GM19240 (cell line): Measurements from ENCODE around the gene FXYD3.
A peak's percentile ranks its signal among the peaks of the same experiment; 100 is the strongest.
"Not testable (repeated sequence)": the region's sequence is repeated elsewhere in the genome, so short reads cannot be mapped to it uniquely, and the experiment has no call there.

ENCODE experiments used
- DNase-seq: peaks from one replicate; pipeline ENCODE4 v3.0.0; 2011; ENCODE audit warnings: low spot score; ENCODE audit not compliant: insufficient read length

The FXYD3 gene

GRCh38 chr19:35086455-35086854 lies 29.2 kb upstream of the FXYD3 start:
- no peak for DNase-seq

GRCh38 chr19:35087393-35087792 lies 28.2 kb upstream of the FXYD3 start:
- no peak for DNase-seq

GRCh38 chr19:35088131-35088913 lies 27.3 kb upstream of the FXYD3 start:
- no peak for DNase-seq

GRCh38 chr19:35089554-35089953 lies 26.1 kb upstream of the FXYD3 start:
- no peak for DNase-seq

GRCh38 chr19:35090160-35090505 lies 25.5 kb upstream of the FXYD3 start:
- no peak for DNase-seq

GRCh38 chr19:35090506-35091214 lies 25.0 kb upstream of the FXYD3 start:
- peak; percentile 55 for DNase-seq

- DNase-seq, result no peak
Observed at GRCh38 chr19:35093430-35093829, 22.2 kb upstream of the FXYD3 start.

GRCh38 chr19:35093941-35094647 lies 21.5 kb upstream of the FXYD3 start:
- no peak for DNase-seq

GRCh38 chr19:35094656-35095055 lies 21.0 kb upstream of the FXYD3 start:
- DNase-seq, result no peak

GRCh38 chr19:35095667-35096368 lies 19.8 kb upstream of the FXYD3 start:
- no peak for DNase-seq

GRCh38 chr19:35098413-35099049 lies 17.1 kb upstream of the FXYD3 start:
- DNase-seq, result no peak

- no peak for DNase-seq
Observed at GRCh38 chr19:35099155-35099896, 16.3 kb upstream of the FXYD3 start.

- no peak for DNase-seq
Observed at GRCh38 chr19:35099897-35100275, 15.7 kb upstream of the FXYD3 start.

GRCh38 chr19:35100588-35101533 lies 14.8 kb upstream of the FXYD3 start:
- DNase-seq, result no peak

- DNase-seq, result not testable (repeated sequence)
Observed at GRCh38 chr19:35101949-35102348, 13.7 kb upstream of the FXYD3 start.

GRCh38 chr19:35103614-35104013 lies 12.0 kb upstream of the FXYD3 start:
- not testable (repeated sequence) for DNase-seq

- DNase-seq, result no peak
Observed at GRCh38 chr19:35104361-35104760, 11.3 kb upstream of the FXYD3 start.

- no peak for DNase-seq
Observed at GRCh38 chr19:35105047-35105410, 10.6 kb upstream of the FXYD3 start.
